CD4-positive, alpha-beta T cell (primary cell): ENCODE measurements around the gene BMPR1A. TPM values are rescaled to one million over a fixed set of nuclear protein-coding genes. Genes with fewer than 3 reads are reported as not detected.

Source experiments
- ATAC-seq: fragments of 200-7000 bp; cut with Tn5 transposase; one replicate; pipeline ENCODE4 v1.10.0; 2022; ENCODE audit warnings: mild to moderate bottlenecking; ENCODE audit not compliant: poor library complexity
- CTCF ChIA-PET: fragments of 350-600 bp; sonication (Branson Sonifier 250); formaldehyde crosslinking; loops from one replicate; lab custom pipeline; 2021; ENCODE audit warnings: antibody characterized with exemption, inconsistent platforms; lab: Charles Lee
- POLR2A ChIA-PET: fragments of 350-600 bp; sonication (Branson Sonifier 250); formaldehyde crosslinking; loops from one replicate; lab custom pipeline; 2021; ENCODE audit warnings: antibody characterized with exemption, inconsistent platforms; lab: Charles Lee
- DNase-seq, 14 experiments: peaks; one replicate each; pipeline ENCODE4 v3.0.0-alpha.2; 2013 to 2020; ENCODE audit warnings: mixed read lengths in 2 of 14
- H3K27ac ChIP-seq, 2 donors: one replicate each; pipeline versions ENCODE4 v1.5.1 to v1.7.0; 2013; ENCODE audit warnings: low read length in 2 of 2, low read depth in 1 of 2, mild to moderate bottlenecking in 1 of 2
- H3K27me3 ChIP-seq, 2 experiments: 1 replicate in 1 of 2; 2 replicates in 1 of 2; pipeline versions ENCODE4 v1.6.1 to v1.7.0; 2013; ENCODE audit warnings: low read length in 2 of 2, control low read depth in 1 of 2, mild to moderate bottlenecking in 1 of 2, moderate library complexity in 1 of 2; ENCODE audit not compliant: insufficient read depth in 2 of 2, control insufficient read depth in 1 of 2
- H3K36me3 ChIP-seq: one replicate; pipeline ENCODE4 v1.6.1; 2013; ENCODE audit warnings: low read length, control low read depth; ENCODE audit not compliant: insufficient read depth
- H3K4me1 ChIP-seq: one replicate; pipeline ENCODE4 v1.6.1; 2013; ENCODE audit warnings: low read length, control low read depth; ENCODE audit not compliant: insufficient read depth
- H3K4me3 ChIP-seq: one replicate; pipeline ENCODE4 v1.5.1; 2013; ENCODE audit warnings: mild to moderate bottlenecking, low read length, moderate library complexity
- H3K9me3 ChIP-seq, 2 experiments: 1 replicate in 1 of 2; 2 replicates in 1 of 2; pipeline versions ENCODE4 v1.6.1 to v1.7.0; 2013; ENCODE audit warnings: low read length in 2 of 2, mild to moderate bottlenecking in 2 of 2, control low read depth in 1 of 2, moderate library complexity in 1 of 2; ENCODE audit not compliant: control insufficient read depth in 1 of 2, insufficient read depth in 1 of 2
- H3K27ac Mint-ChIP-seq: one replicate; pipeline ENCODE4 v1.8.0; 2020; ENCODE audit warnings: mixed read lengths
- H3K27me3 Mint-ChIP-seq: one replicate; pipeline ENCODE4 v1.8.0; 2021; ENCODE audit warnings: mixed read lengths
- H3K36me3 Mint-ChIP-seq: one replicate; pipeline ENCODE4 v1.8.0; 2021; ENCODE audit warnings: low read depth, mixed read lengths
- H3K4me1 Mint-ChIP-seq: one replicate; pipeline ENCODE4 v1.8.0; 2021; ENCODE audit warnings: low read depth, mixed read lengths
- H3K4me3 Mint-ChIP-seq: one replicate; pipeline ENCODE4 v1.8.0; 2020; ENCODE audit warnings: mild to moderate bottlenecking, mixed read lengths
- H3K9me3 Mint-ChIP-seq: one replicate; pipeline ENCODE4 v1.8.0; 2020; ENCODE audit warnings: mixed read lengths
- intact Hi-C, 2 experiments: fragments of 100-400 bp; cut with DNase I in 1 of 2; cut with micrococcal nuclease in 1 of 2; formaldehyde crosslinking; loops; one replicate each; pipeline versions ENCODE4 v1.15.1 to v1.9.0; 2023 to 2025; cut with DNase I, micrococcal nuclease
- total RNA-seq, 174 experiments: library from RNA in 2 of 174; stranded (reverse) in 2 of 174; gene quantifications; one replicate each; pipeline ENCODE4 v1.2.3 and lab custom pipeline; 2021 to 2026
- TF ChIP-seq, protein P1 (sequence below): fragments of 200-600 bp; IDR thresholded peaks from one replicate; pipeline ENCODE4 v1.8.0; 2022; ENCODE audit warnings: antibody characterized with exemption, mild to moderate bottlenecking

BMPR1A gene
- total RNA-seq, 2 experiments from 2014 or later = 1.9 to 2.6 TPM

DNA sequence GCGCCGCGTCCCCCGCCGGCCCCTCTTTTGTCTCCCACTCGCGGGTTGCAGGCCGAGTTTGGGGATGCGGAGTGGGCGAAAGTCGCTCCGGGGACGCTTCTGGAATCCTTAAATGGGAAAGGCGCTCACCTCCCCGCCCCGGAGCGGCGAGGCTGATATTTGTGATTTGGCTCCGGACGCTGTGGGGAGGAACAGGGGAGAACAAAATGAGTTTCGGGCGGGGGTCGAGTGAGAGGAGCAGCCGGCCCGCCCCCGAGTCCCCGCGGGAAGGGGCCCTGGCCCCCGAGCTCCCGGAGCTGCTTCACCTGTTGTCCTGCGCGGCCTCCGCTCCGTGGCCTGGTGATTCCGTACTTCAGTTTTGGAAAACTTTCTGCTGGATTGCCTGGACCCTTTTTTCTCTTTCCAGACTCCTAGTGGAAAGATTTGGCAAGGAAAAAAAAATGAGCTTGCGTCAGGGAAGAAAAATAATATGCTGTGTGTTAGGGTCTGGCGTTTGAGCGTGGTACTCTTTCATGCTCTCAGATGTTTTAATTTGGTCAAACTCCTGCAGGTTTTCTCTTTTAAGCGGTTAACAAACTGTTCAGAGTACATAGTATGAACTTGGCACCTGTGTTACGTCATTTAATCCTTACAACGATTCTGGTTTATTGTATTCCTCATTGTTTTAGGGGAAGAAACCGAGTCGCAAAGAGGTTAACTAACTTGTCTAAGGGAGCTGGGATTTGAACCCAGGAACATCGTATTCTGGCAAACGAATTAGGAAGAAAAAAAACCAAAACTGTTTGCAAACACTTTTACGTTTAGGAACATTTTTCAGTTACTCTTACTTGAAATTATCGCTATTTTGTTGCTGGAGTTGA, 924 bp downstream of the BMPR1A start:
- Histone ChIP-seq H3K4me3 (peak overlapping the region; percentile 77), H3K9me3 (no peaks in the 10 kb centered on the region), H3K27ac (no peak overlapping the region), H3K27me3 (peaks cover 0 to 6% of the 10 kb centered on the region in 2 experiments), H3K4me1 (peaks cover 13% of the 10 kb centered on the region), H3K36me3 (no peaks in the 10 kb centered on the region)
- TF ChIP-seq, protein P1, sequence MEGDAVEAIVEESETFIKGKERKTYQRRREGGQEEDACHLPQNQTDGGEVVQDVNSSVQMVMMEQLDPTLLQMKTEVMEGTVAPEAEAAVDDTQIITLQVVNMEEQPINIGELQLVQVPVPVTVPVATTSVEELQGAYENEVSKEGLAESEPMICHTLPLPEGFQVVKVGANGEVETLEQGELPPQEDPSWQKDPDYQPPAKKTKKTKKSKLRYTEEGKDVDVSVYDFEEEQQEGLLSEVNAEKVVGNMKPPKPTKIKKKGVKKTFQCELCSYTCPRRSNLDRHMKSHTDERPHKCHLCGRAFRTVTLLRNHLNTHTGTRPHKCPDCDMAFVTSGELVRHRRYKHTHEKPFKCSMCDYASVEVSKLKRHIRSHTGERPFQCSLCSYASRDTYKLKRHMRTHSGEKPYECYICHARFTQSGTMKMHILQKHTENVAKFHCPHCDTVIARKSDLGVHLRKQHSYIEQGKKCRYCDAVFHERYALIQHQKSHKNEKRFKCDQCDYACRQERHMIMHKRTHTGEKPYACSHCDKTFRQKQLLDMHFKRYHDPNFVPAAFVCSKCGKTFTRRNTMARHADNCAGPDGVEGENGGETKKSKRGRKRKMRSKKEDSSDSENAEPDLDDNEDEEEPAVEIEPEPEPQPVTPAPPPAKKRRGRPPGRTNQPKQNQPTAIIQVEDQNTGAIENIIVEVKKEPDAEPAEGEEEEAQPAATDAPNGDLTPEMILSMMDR = no peak
- DNase-seq (peak in 8 of 14 experiments; percentile 1 to 36 (median 8)), ATAC-seq (no peak)
- Mint-ChIP-seq H3K27ac (peak overlapping the region; percentile 62), H3K4me3 (peak overlapping the region; percentile 95), H3K27me3 (peaks cover 43% of the 10 kb centered on the region), H3K9me3 (no peaks in the 10 kb centered on the region), H3K36me3 (peaks cover 11% of the 10 kb centered on the region), H3K4me1 (peaks cover 37% of the 10 kb centered on the region)
- intact Hi-C loops = loop anchor here (2.0 to 5.0 kb wide), 4 partner anchors 45 to 337 kb away; partner anchors contain the start of genes GLUD1 (in 1 of the 2), SHLD2 (in 1 of the 2) and WAPL (in 1 of the 2)
- POLR2A ChIA-PET = interaction anchor here (3.2 kb wide), 1 partner anchor 46 kb away, joined by 29 read pairs; no protein-coding TSS in a partner anchor
- CTCF ChIA-PET = interaction anchor here (0.6 kb wide), 1 partner anchor 170 kb away, joined by 3 read pairs; no protein-coding TSS in a partner anchor

DNA sequence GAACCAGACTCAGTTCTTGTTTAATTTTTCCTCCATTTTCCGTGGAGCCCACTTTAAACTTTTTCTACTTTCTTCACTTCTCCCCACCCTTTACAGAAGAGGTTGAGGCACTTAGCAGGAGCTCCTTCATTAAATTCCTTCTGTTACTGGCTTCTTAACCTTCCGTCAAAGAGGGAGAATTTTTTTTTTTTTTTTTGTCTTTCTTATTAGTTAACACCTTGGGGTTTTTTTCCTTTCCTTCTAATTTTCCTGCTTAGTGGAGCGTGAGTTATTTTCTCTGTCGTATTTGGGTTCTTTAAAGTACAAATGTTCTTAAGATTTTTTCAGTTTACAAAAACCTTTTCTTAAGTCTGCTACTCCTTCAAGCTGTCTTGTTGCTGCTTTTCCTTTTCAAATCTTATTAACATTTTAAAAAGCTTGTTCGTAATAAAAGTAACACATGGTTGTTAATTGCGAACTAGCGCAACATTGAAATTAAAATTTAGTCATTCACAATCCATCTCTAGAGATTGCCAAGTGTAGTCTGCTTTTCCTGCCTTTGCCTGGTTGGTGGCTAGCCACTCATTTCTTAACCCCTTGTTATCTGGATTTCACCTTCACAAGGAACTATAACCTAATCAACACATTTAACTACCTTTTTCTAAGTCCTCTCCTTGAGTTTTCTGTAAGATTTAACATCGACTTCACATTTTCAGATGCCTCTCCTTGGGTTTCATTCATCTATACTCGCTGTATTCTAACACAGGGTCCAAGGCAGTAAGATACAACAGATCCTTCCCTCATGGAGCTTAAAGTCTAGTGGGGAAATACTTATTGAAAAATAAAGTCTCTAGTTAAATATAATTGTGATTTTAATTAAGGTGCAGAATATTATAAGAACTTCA, 2.0 kb downstream of the BMPR1A start:
- ATAC-seq (no peak), DNase-seq (no peak)
- intact Hi-C loops = loop anchor here (5.0 kb wide), 3 partner anchors 46 to 236 kb away; partner anchors contain the start of gene WAPL (in 1 of the 2)
- ChIA-PET POLR2A (interaction anchor here (3.2 kb wide), 1 partner anchor 47 kb away, joined by 29 read pairs; no protein-coding TSS in a partner anchor), CTCF (no interaction called here)
- TF ChIP-seq, protein P1 = no peak
- Histone ChIP-seq H3K4me3 (no peak overlapping the region), H3K9me3 (no peaks in the 10 kb centered on the region), H3K27me3 (peaks cover 0 to 6% of the 10 kb centered on the region in 2 experiments), H3K4me1 (peaks cover 13% of the 10 kb centered on the region), H3K27ac (no peak overlapping the region), H3K36me3 (no peaks in the 10 kb centered on the region)
- Mint-ChIP-seq H3K27me3 (peaks cover 43% of the 10 kb centered on the region), H3K4me3 (peak overlapping the region; percentile 95), H3K4me1 (peaks cover 37% of the 10 kb centered on the region), H3K36me3 (peaks cover 11% of the 10 kb centered on the region), H3K27ac (no peak overlapping the region), H3K9me3 (no peaks in the 10 kb centered on the region)

DNA sequence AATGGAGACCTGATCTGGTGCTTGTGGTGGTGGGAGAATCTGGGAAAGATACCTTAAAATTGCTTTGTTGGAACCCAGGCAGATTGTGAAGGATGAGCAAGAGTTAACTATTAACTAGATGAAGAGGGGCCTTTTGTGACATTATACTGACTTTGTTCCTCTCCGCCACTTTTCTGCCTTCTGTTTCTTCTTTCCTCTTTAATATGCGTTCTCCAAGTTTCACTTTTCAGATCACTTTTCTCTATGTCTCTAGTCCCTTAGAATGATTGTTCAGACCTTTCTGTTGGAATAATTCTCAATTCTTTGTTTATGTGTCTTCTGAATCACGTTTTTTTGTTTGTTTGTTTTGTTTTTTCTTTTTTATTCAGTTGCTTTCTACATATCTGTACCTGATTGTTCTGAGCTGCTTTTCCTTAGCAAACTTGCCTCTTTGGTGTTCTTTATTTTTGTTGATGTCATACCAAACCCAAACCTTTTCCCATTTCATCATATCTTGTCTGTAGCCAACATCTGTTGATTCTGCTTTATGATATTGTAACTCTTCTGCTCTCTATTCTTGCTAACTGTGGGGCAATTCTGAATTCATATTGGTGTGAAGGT, 2.8 kb downstream of the BMPR1A start:
- ATAC-seq (no peak), DNase-seq (no peak)
- Histone ChIP-seq H3K4me1 (peaks cover 13% of the 10 kb centered on the region), H3K36me3 (no peaks in the 10 kb centered on the region), H3K4me3 (no peak overlapping the region), H3K27me3 (peaks cover 0 to 6% of the 10 kb centered on the region in 2 experiments), H3K27ac (no peak overlapping the region), H3K9me3 (no peaks in the 10 kb centered on the region)
- ChIA-PET POLR2A (no interaction called here), CTCF (no interaction called here)
- Mint-ChIP-seq H3K4me3 (peak overlapping the region; percentile 62), H3K36me3 (peaks cover 11% of the 10 kb centered on the region), H3K27ac (no peak overlapping the region), H3K4me1 (peaks cover 37% of the 10 kb centered on the region), H3K27me3 (peaks cover 43% of the 10 kb centered on the region), H3K9me3 (no peaks in the 10 kb centered on the region)
- intact Hi-C loops = loop anchor here (5.0 kb wide), 3 partner anchors 47 to 237 kb away; partner anchors contain the start of gene WAPL (in 1 of the 2)
- TF ChIP-seq, protein P1 = no peak
